ENCODE measurements around the gene SLC29A4.
"Not testable (repeated sequence)": the region's sequence is repeated elsewhere in the genome, so short reads cannot be mapped to it uniquely, and the experiment has no call there.

SLC29A4 gene

GRCh38 chr7:5310822-5311405 is 28.2 kb downstream of the SLC29A4 start:
- H2AFZ ChIP-seq (ENCODE audit: low read length), result no peak overlapping the region
- H3K27me3 ChIP-seq (ENCODE audit: control insufficient read depth in 3 of 3, insufficient read depth in 3 of 3, low read depth in 1 of 3, low read length in 3 of 3), result no peaks in the 10 kb centered on the region
- peaks cover 0 to 3% of the 10 kb centered on the region in 2 donors for H3K9me3 ChIP-seq (replicated peaks in 1 of 2; ENCODE audit: control insufficient read depth in 2 of 2, insufficient read depth in 1 of 2, low read depth in 1 of 2, low read length in 2 of 2)
- no peak overlapping the region for H2BK120ac ChIP-seq (ENCODE audit: low read depth, low read length)
- H3K4me2 ChIP-seq (ENCODE audit: insufficient read depth, low read length, poor library complexity, severe bottlenecking), result no peak overlapping the region
- WGBS, 2 donors (ENCODE audit: extremely low coverage in 2 of 2, insufficient read length in 2 of 2, insufficient replicate concordance in 1 of 2), result no CpG with 5 or more reads among the region's 16 CpGs
- no peak overlapping the region for H3K18ac ChIP-seq (ENCODE audit: low read length)
- H4K91ac ChIP-seq (ENCODE audit: low read depth, low read length, poor library complexity), result no peak overlapping the region
- peak overlapping the region; percentile 82 for H3K14ac ChIP-seq (ENCODE audit: low read length)
- no peak overlapping the region for H2BK5ac ChIP-seq (ENCODE audit: low read length)
- H3K23ac ChIP-seq (ENCODE audit: low read depth, low read length, poor library complexity), result peak overlapping the region; percentile 22
- H3K9ac ChIP-seq (ENCODE audit: low read depth, low read length, poor library complexity), result peak overlapping the region; percentile 70
- no peak overlapping the region for H3K4me3 ChIP-seq (ENCODE audit: low read length in 2 of 2)
- DNase-seq (ENCODE audit: low spot score), result no peak
- H2AK5ac ChIP-seq (ENCODE audit: low read depth, low read length), result no peak overlapping the region
- H3K36me3 ChIP-seq (replicated peaks in 1 of 2; ENCODE audit: control insufficient read depth in 2 of 2, insufficient read depth in 2 of 2, low read length in 2 of 2), result peaks cover 18 to 69% of the 10 kb centered on the region in 2 donors
- no peak overlapping the region for H3K27ac ChIP-seq (replicated peaks; ENCODE audit: low read length)
- H2BK12ac ChIP-seq (ENCODE audit: low read length), result peak overlapping the region; percentile 73
- H3K4ac ChIP-seq (ENCODE audit: low read length), result no peak overlapping the region
- peaks cover 3% of the 10 kb centered on the region for H3K79me1 ChIP-seq (ENCODE audit: low read depth, low read length)
- peak overlapping the region; percentile 20 for H4K8ac ChIP-seq (ENCODE audit: low read depth, low read length)
- H3K4me1 ChIP-seq (ENCODE audit: control insufficient read depth in 2 of 2, insufficient read depth in 1 of 2, low read depth in 1 of 2, low read length in 2 of 2), result peaks cover 0 to 2% of the 10 kb centered on the region in 2 donors
- no peak overlapping the region for H2BK15ac ChIP-seq (ENCODE audit: low read length)

DNA sequence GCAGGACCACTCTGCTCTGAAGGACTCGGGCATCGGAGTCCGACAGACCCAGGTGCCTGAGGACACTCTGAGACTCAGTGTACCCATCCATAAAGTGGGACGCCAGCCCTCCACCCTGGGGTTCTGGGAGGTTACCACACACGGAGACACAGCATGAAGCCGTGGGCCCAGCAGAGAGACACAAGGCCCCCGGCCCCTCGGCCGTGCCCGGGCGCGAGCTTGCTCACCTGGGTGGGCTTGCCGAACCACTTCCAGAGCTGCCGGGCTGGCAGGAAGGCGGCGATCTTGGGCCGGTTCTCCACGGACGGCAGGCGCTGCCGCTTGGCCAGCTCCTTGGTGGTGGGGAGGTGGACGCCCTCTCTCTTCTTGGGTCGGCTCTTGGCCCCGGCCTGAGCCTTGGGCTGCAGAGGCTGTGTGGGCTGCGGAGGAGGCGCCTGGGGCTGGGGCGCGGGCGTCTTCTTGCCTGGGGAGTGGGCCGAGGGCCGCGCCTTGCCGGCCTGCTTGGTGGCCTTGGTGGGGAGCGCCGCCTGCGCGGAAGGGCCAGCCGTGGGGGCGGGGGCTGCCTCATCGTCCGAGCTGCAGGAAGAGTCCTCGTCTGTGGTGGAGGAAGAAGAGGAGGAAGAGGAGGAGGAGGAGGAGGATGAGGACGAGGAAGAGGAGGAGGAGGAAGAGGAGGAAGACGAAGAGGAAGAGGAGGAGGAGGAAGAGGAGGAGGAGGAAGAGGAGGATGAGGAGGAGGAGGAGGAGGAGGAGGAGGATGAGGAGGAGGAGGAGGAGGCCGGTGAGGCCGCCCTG is 29.7 kb downstream of the SLC29A4 start:
- not testable (repeated sequence) for H2AK5ac ChIP-seq (ENCODE audit: low read depth, low read length); H2AFZ ChIP-seq (ENCODE audit: low read length); H3K4me3 ChIP-seq (ENCODE audit: low read length in 2 of 2); H3K14ac ChIP-seq (ENCODE audit: low read length); H3K23ac ChIP-seq (ENCODE audit: low read depth, low read length, poor library complexity); H2BK15ac ChIP-seq (ENCODE audit: low read length); H3K9me3 ChIP-seq (replicated peaks in 1 of 2; ENCODE audit: control insufficient read depth in 2 of 2, insufficient read depth in 1 of 2, low read depth in 1 of 2, low read length in 2 of 2); H3K4ac ChIP-seq (ENCODE audit: low read length); H2BK5ac ChIP-seq (ENCODE audit: low read length); H3K27ac ChIP-seq (replicated peaks; ENCODE audit: low read length); H3K18ac ChIP-seq (ENCODE audit: low read length); H4K91ac ChIP-seq (ENCODE audit: low read depth, low read length, poor library complexity); H3K79me1 ChIP-seq (ENCODE audit: low read depth, low read length); H4K8ac ChIP-seq (ENCODE audit: low read depth, low read length); H2BK120ac ChIP-seq (ENCODE audit: low read depth, low read length); H3K4me2 ChIP-seq (ENCODE audit: insufficient read depth, low read length, poor library complexity, severe bottlenecking); H2BK12ac ChIP-seq (ENCODE audit: low read length); H3K4me1 ChIP-seq (ENCODE audit: control insufficient read depth in 2 of 2, insufficient read depth in 1 of 2, low read depth in 1 of 2, low read length in 2 of 2); H3K27me3 ChIP-seq (ENCODE audit: control insufficient read depth in 3 of 3, insufficient read depth in 3 of 3, low read depth in 1 of 3, low read length in 3 of 3); H3K9ac ChIP-seq (ENCODE audit: low read depth, low read length, poor library complexity); DNase-seq (ENCODE audit: low spot score)
- 95% methylated on average over 2 of the region's 46 CpGs; no CpG with 5 or more reads in 1 of the 2 donors for WGBS, 2 donors (ENCODE audit: extremely low coverage in 2 of 2, insufficient read length in 2 of 2, insufficient replicate concordance in 1 of 2)
- peaks cover 18 to 67% of the 10 kb centered on the region in 2 donors for H3K36me3 ChIP-seq (replicated peaks in 1 of 2; ENCODE audit: control insufficient read depth in 2 of 2, insufficient read depth in 2 of 2, low read length in 2 of 2)

DNA sequence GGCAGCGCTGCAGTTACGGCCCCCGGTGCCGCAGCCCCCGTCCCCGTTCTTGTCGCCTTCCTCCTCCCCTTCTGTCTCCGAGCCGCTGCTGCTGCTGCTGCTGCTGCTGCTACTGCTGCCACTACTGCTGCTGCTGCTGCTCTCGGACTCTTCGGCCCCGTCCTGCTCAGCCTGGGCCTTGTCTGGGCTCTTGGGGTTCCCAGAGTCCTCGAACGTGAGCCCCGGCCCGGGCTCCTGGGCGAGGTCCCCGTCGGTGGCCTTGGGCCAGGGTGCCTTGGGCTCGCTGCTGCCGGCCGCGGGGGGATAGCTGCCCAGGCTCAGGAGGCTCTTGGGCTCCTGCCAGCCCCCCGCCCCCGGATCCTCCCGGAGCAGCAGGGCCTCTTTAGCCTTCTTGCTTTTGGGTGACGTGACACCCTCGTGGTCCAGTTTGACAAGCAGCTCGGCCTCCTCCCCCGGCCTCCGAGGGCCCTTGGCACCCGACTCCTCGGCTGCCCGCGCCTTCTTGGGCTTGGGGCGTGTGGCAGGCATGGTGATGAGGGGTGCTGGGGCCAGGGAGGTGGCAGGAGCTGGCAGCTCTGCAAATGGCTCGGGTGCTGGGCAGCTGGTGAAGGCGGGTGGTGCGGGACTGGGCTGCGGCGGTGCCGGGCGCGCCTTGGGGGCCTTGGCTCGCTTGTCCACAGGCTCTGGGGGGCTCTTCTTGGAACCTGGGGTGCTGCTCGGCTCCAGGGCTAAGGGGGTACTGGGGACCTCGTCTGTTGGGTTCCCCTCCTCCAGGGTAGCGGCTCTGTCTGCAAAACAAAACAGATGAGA is 30.5 kb downstream of the SLC29A4 start:
- H3K36me3 ChIP-seq (replicated peaks in 1 of 2; ENCODE audit: control insufficient read depth in 2 of 2, insufficient read depth in 2 of 2, low read length in 2 of 2), result peaks cover 12 to 66% of the 10 kb centered on the region in 2 donors
- H2BK5ac ChIP-seq (ENCODE audit: low read length); H3K4ac ChIP-seq (ENCODE audit: low read length); H2AFZ ChIP-seq (ENCODE audit: low read length); H3K4me3 ChIP-seq (ENCODE audit: low read length in 2 of 2); H3K4me1 ChIP-seq (ENCODE audit: control insufficient read depth in 2 of 2, insufficient read depth in 1 of 2, low read depth in 1 of 2, low read length in 2 of 2); H3K14ac ChIP-seq (ENCODE audit: low read length); H3K4me2 ChIP-seq (ENCODE audit: insufficient read depth, low read length, poor library complexity, severe bottlenecking); H2BK15ac ChIP-seq (ENCODE audit: low read length); H2AK5ac ChIP-seq (ENCODE audit: low read depth, low read length); H3K23ac ChIP-seq (ENCODE audit: low read depth, low read length, poor library complexity); H3K18ac ChIP-seq (ENCODE audit: low read length); H3K9ac ChIP-seq (ENCODE audit: low read depth, low read length, poor library complexity); H3K9me3 ChIP-seq (replicated peaks in 1 of 2; ENCODE audit: control insufficient read depth in 2 of 2, insufficient read depth in 1 of 2, low read depth in 1 of 2, low read length in 2 of 2); H2BK12ac ChIP-seq (ENCODE audit: low read length); H2BK120ac ChIP-seq (ENCODE audit: low read depth, low read length); H3K27ac ChIP-seq (replicated peaks; ENCODE audit: low read length); H3K79me1 ChIP-seq (ENCODE audit: low read depth, low read length); H3K27me3 ChIP-seq (ENCODE audit: control insufficient read depth in 3 of 3, insufficient read depth in 3 of 3, low read depth in 1 of 3, low read length in 3 of 3); H4K8ac ChIP-seq (ENCODE audit: low read depth, low read length); DNase-seq (ENCODE audit: low spot score); H4K91ac ChIP-seq (ENCODE audit: low read depth, low read length, poor library complexity): not testable (repeated sequence)
- WGBS, 2 donors (ENCODE audit: extremely low coverage in 2 of 2, insufficient read length in 2 of 2, insufficient replicate concordance in 1 of 2), result no CpG with 5 or more reads among the region's 48 CpGs

GRCh38 chr7:5314864-5315263 is 32.1 kb downstream of the SLC29A4 start:
- H3K4ac ChIP-seq (ENCODE audit: low read length), result no peak overlapping the region
- no CpG with 5 or more reads among the region's 19 CpGs for WGBS, 2 donors (ENCODE audit: extremely low coverage in 2 of 2, insufficient read length in 2 of 2, insufficient replicate concordance in 1 of 2)
- H2BK120ac ChIP-seq (ENCODE audit: low read depth, low read length), result no peak overlapping the region
- no peak overlapping the region for H3K4me2 ChIP-seq (ENCODE audit: insufficient read depth, low read length, poor library complexity, severe bottlenecking)
- H3K4me3 ChIP-seq (ENCODE audit: low read length in 2 of 2), result no peak overlapping the region
- H3K23ac ChIP-seq (ENCODE audit: low read depth, low read length, poor library complexity), result peak overlapping the region; percentile 31
- no peak overlapping the region for H2AFZ ChIP-seq (ENCODE audit: low read length)
- H3K36me3 ChIP-seq (replicated peaks in 1 of 2; ENCODE audit: control insufficient read depth in 2 of 2, insufficient read depth in 2 of 2, low read length in 2 of 2), result peaks cover 18 to 68% of the 10 kb centered on the region in 2 donors
- no peaks in the 10 kb centered on the region for H3K27me3 ChIP-seq (ENCODE audit: control insufficient read depth in 3 of 3, insufficient read depth in 3 of 3, low read depth in 1 of 3, low read length in 3 of 3)
- H4K91ac ChIP-seq (ENCODE audit: low read depth, low read length, poor library complexity), result no peak overlapping the region
- H2BK15ac ChIP-seq (ENCODE audit: low read length), result no peak overlapping the region
- no peak overlapping the region for H3K18ac ChIP-seq (ENCODE audit: low read length)
- H2AK5ac ChIP-seq (ENCODE audit: low read depth, low read length), result no peak overlapping the region
- peaks cover 3% of the 10 kb centered on the region for H3K79me1 ChIP-seq (ENCODE audit: low read depth, low read length)
- peaks cover 5 to 13% of the 10 kb centered on the region in 2 donors for H3K9me3 ChIP-seq (replicated peaks in 1 of 2; ENCODE audit: control insufficient read depth in 2 of 2, insufficient read depth in 1 of 2, low read depth in 1 of 2, low read length in 2 of 2)
- H3K27ac ChIP-seq (replicated peaks; ENCODE audit: low read length), result no peak overlapping the region
- H2BK5ac ChIP-seq (ENCODE audit: low read length), result no peak overlapping the region
- no peak overlapping the region for H3K9ac ChIP-seq (ENCODE audit: low read depth, low read length, poor library complexity)
- H4K8ac ChIP-seq (ENCODE audit: low read depth, low read length), result no peak overlapping the region
- no peak overlapping the region for H2BK12ac ChIP-seq (ENCODE audit: low read length)
- DNase-seq (ENCODE audit: low spot score), result no peak
- no peak overlapping the region for H3K14ac ChIP-seq (ENCODE audit: low read length)
- H3K4me1 ChIP-seq (ENCODE audit: control insufficient read depth in 2 of 2, insufficient read depth in 1 of 2, low read depth in 1 of 2, low read length in 2 of 2), result peaks cover 0 to 2% of the 10 kb centered on the region in 2 donors
